ENCODE data around the gene ARF3. TPM values are rescaled to one million over a fixed set of nuclear protein-coding genes. Genes with fewer than 3 reads are reported as not detected.
A peak's percentile ranks its signal among the peaks of the same experiment; 100 is the strongest.

The ARF3 gene
- total RNA-seq, 1 experiment from 2014 or later = 81.3 TPM

- DNase-seq (ENCODE audit: low read depth) = no peak
Observed at GRCh38 chr12:48981757-48982157, 24.5 kb upstream of the ARF3 start.

DNA sequence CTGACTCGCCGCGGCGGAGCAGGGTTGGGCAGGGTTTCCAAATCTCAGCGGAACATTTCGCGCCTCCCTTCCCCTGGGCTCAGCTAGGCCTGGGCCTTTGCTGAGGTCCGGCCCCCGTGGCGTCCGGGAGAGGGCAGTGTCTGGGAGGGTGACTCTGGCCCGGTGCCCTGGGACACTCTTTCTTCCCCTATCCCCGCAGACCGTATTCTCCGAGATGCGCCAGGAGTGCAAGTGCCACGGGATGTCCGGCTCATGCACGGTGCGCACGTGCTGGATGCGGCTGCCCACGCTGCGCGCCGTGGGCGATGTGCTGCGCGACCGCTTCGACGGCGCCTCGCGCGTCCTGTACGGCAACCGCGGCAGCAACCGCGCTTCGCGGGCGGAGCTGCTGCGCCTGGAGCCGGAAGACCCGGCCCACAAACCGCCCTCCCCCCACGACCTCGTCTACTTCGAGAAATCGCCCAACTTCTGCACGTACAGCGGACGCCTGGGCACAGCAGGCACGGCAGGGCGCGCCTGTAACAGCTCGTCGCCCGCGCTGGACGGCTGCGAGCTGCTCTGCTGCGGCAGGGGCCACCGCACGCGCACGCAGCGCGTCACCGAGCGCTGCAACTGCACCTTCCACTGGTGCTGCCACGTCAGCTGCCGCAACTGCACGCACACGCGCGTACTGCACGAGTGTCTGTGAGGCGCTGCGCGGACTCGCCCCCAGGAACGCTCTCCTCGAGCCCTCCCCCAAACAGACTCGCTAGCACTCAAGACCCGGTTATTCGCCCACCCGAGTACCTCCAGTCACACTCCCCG lies 23.9 kb upstream of the ARF3 start:
- no peak for DNase-seq (ENCODE audit: low read depth)

GRCh38 chr12:48980389-48980952 lies 23.2 kb upstream of the ARF3 start:
- DNase-seq (ENCODE audit: low read depth) = no peak

- no peak for DNase-seq (ENCODE audit: low read depth)
Observed at GRCh38 chr12:48979602-48980388, 22.5 kb upstream of the ARF3 start.

DNA sequence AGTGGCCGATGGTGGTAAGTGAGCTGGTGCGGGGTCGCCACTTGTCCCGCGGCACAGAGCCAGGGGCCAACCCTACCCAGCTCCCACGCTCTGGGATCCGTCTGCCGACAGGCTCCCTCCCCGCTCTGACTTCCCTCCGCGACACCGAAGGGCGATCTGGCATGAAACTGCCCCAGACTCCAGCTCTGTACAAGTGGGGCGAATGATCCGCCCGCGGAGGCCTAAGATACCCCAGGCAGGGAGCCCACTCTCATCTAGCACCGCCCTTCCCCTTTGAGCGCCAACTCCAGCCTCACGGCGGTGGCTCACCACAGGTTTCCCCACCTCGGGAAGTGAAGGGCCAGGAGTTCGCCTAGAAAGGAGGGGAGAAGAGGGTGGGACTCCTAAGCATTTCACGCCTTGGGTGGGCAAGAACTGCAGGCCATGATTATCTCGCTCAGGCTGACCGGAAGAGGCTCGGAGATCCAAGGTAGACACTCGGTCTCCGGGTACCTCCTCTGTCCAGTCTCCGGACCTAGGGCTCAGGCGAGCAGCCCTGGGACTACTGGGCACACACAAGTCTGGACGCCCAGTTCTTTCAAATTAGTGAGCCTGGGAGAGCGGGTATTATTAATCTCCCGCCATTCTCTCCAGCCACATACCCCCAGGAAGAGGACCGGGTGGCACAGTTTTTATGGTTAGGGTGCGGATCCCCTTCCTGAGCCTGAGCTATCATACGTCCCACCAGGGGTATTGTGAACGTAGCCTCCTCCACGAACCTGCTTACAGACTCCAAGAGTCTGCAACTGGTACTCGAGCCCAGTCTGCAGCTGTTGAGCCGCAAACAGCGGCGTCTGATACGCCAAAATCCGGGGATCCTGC lies 21.7 kb upstream of the ARF3 start:
- no peak for DNase-seq (ENCODE audit: low read depth)

- DNase-seq (ENCODE audit: low read depth) = no peak
Observed at GRCh38 chr12:48978291-48978740, 21.0 kb upstream of the ARF3 start, which contains the start of gene WNT1. WNT1 (plus strand) TSS chr12:48978322; CDS start chr12:48978651, 329 bp downstream.

GRCh38 chr12:48977290-48978281 lies 20.3 kb upstream of the ARF3 start:
- DNase-seq (ENCODE audit: low read depth) = peak; percentile 45

DNA sequence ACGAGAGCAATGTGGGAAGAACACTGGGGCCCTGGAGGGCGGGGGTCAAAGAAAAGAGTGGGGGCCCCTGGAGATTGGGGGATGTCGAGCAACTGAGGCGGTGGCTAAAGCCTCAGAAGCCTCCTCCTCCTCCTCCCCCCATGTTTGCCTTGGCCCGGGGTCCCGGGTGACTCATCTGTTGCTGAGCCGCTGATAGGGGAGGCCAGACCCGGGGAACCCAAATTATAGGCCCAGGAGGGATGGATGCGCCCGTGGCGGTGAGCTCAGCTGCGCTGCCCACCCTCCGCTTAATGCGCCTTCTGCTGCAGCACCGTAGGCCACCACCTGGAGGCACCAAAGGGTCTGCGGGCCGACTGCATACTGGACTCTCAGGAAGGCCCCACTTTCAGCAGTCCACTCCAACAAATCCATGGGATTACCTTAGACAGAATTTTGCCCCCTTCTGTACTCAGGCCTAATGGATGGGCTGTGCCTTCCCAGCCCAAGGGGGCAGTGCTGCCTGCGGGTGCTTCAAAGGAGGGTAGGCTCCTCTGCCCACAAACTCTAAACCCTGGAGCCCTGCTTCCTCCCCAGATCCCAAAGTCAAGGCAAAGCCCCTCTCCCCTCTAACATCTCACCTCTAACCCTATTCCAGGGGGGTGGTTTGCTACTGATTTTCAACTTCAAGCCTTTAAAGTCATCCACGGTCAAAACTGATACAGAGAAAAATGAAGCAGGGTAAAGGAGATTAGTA lies 16.8 kb upstream of the ARF3 start:
- DNase-seq (ENCODE audit: low read depth) = no peak

GRCh38 chr12:48973531-48973930 lies 16.2 kb upstream of the ARF3 start:
- DNase-seq (ENCODE audit: low read depth) = peak; percentile 48

DNA sequence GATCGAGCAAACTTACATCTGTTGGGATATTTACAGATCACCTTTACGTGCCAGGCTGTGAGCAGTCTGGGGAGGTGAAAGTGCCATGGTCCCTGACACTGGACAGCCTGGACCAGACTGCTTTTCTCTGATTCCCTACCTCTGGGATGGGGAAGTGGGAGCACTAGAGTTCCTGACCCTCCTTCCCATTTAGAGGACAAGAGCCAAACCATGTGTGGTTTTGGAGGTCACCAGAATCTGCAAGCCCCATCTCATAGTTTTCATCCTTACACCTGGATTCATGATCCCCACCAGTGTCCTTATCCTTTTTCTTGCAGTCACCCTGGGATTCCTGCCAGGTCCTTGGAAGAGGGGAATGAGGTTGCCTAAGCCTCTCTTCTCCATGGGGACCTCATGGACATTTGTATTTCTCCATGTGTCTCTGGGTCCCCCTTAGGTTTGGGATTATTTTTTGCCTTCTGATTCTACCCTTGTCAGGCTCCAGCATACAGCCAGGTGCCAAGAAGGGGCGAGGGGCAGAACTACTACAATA lies 15.7 kb upstream of the ARF3 start:
- peak; percentile 38 for DNase-seq (ENCODE audit: low read depth)

GRCh38 chr12:48972213-48972951 lies 15.1 kb upstream of the ARF3 start:
- peak; percentile 89 for DNase-seq (ENCODE audit: low read depth)

GRCh38 chr12:48970702-48971334 lies 13.5 kb upstream of the ARF3 start:
- no peak for DNase-seq (ENCODE audit: low read depth)

DNA sequence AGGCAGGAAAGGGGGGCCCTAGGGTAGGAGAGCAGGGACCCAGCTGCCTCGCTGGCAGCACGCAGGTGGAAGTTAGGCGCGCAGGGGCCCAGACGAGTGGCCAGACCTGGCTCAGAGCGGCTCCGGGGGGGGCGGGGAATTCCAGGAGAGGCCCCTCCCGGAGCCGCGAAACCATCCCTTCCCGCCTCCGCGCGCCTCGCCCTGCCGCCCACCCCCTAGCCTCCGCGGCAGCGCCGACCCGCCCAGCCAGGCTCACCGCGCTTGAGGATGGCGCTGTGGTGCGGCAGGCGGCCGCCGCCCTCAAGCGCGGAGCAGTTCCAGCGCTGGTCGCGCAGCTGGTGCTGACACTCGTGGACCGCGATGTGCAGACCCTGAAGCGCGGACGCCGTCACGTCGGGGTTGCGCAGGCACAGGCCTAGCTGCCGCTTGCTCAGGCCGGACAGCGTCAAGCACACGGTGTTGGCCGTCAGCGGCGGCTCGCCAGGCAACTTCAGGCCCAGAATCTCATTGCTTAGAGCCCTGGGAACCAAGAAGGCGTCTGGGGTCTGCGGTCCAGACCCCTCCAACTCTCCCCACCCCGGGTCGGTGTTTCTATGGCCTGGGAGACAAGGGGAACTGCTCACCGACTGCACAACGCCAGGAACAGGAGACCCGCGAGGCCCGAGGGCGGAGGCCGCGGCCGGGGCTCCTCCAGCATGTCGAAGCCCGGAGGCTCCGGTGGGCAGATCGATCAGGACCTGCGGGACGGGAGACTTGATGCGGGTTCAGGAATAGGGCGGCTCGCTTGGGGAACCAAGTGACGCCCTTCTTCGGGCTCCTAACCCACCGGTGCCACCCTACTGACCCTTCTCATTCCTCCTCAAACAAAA lies 12.8 kb upstream of the ARF3 start:
- no peak for DNase-seq (ENCODE audit: low read depth)

DNA sequence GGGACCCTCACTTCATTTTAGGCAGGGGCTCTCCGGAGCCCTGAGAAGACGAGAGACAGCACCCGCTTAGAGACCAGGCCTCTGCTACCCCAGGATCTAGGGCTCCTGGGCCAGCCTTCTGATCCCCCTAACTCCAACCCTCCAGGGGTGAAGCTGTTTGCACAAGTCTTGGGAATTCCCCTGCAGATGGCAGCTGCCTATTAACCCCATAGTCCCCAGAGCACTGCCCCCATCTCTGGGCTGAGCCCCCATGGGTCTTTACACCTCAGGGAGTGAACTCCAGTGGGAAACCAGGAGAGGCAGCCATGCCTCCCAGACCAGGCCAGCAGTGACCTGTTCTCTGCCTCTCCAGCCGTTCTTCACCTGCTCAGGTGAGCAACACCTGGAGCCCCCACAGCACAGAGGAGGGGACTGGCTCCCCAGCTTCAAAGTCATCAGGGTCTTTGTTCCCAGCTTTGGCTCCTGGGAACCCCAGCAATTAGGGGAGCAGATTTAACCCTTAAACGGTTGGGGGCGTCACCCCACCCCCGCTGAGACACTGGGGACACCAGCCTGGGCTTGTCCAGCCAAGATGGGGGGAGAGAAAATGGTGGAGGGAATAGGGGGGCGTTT lies 12.0 kb upstream of the ARF3 start:
- no peak for DNase-seq (ENCODE audit: low read depth)

GRCh38 chr12:48968467-48968866 lies 11.2 kb upstream of the ARF3 start:
- DNase-seq (ENCODE audit: low read depth) = no peak

GRCh38 chr12:48967991-48968390 lies 10.7 kb upstream of the ARF3 start:
- no peak for DNase-seq (ENCODE audit: low read depth)
